Kidney epithelial cell (primary cell): ENCODE data around the gene LRRC27. TPM values are rescaled to one million over a fixed set of nuclear protein-coding genes. Genes with fewer than 3 reads are reported as not detected.

Experiments
- DNase-seq: peaks from one replicate; pipeline ENCODE4 v3.0.0-alpha.2; 2010; ENCODE audit warnings: low read depth
- H3K27me3 ChIP-seq: 2 replicates; pipeline ENCODE4 v1.6.0; 2011; ENCODE audit warnings: low read length; ENCODE audit not compliant: control insufficient read depth, insufficient read depth
- H3K36me3 ChIP-seq: 2 replicates; pipeline ENCODE4 v1.5.1; 2011; ENCODE audit warnings: low read length; ENCODE audit not compliant: control insufficient read depth, insufficient read depth
- H3K4me3 ChIP-seq: 2 replicates; pipeline ENCODE4 v1.5.1; 2011; ENCODE audit warnings: low read depth, mild to moderate bottlenecking, control low read depth, low read length
- total RNA-seq: library from RNA; depleted of rRNA; stranded (reverse); fragments of >200 nt; gene quantifications from 2 replicates; pipeline ENCODE4 v1.2.3, GENCODE V29; 2015
- TF ChIP-seq, protein P1 (sequence below): IDR thresholded peaks from 2 replicates; pipeline ENCODE4 v1.5.1; 2011; ENCODE audit warnings: mild to moderate bottlenecking, moderate library complexity, low read length, control low read depth, inconsistent platforms; ENCODE audit not compliant: insufficient read depth, poor library complexity, severe bottlenecking

The LRRC27 gene
- total RNA-seq, 1 donor from 2014 or later, result 13.3 TPM

DNA sequence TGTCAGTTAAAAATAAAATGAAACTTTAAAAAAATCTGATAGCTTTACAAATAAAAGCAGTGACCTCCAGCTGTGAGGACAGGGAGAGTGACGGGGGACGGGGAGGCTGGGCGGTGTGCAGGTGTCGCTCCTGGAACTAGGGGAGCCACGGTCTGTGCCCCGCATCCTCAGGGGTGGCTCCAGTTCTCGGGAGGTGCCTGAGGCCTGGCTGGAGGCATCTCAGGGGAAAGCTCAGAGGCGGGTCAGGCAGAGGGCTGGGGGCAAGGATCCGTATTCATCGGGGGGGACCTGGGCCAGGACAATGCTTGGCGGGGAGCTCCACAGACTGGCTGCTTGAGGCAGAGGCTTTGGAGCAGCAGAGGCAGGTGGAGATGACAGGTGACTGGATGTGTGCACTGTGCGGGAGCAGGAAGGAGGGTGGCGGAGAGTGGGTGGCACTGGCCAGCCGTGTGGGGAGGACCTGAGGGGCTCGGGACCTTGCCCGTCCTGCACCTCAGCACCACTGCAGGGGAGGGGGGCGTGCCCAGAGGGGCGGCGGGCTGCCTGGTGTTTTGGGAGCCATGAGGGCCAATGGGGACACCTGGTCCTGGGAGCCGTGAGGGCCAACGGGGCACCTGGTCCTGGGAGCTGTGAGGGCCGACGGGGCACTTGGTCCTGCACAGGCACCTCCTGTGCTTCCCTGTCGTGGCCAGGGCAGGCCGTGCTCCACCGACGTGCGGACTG, 78.2 kb downstream of the LRRC27 start:
- no peak for DNase-seq
- no peak overlapping the region for H3K4me3 ChIP-seq
- no peaks in the 10 kb centered on the region for H3K36me3 ChIP-seq
- H3K27me3 ChIP-seq, result no peaks in the 10 kb centered on the region
- TF ChIP-seq, protein P1, sequence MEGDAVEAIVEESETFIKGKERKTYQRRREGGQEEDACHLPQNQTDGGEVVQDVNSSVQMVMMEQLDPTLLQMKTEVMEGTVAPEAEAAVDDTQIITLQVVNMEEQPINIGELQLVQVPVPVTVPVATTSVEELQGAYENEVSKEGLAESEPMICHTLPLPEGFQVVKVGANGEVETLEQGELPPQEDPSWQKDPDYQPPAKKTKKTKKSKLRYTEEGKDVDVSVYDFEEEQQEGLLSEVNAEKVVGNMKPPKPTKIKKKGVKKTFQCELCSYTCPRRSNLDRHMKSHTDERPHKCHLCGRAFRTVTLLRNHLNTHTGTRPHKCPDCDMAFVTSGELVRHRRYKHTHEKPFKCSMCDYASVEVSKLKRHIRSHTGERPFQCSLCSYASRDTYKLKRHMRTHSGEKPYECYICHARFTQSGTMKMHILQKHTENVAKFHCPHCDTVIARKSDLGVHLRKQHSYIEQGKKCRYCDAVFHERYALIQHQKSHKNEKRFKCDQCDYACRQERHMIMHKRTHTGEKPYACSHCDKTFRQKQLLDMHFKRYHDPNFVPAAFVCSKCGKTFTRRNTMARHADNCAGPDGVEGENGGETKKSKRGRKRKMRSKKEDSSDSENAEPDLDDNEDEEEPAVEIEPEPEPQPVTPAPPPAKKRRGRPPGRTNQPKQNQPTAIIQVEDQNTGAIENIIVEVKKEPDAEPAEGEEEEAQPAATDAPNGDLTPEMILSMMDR, result no peak

DNA sequence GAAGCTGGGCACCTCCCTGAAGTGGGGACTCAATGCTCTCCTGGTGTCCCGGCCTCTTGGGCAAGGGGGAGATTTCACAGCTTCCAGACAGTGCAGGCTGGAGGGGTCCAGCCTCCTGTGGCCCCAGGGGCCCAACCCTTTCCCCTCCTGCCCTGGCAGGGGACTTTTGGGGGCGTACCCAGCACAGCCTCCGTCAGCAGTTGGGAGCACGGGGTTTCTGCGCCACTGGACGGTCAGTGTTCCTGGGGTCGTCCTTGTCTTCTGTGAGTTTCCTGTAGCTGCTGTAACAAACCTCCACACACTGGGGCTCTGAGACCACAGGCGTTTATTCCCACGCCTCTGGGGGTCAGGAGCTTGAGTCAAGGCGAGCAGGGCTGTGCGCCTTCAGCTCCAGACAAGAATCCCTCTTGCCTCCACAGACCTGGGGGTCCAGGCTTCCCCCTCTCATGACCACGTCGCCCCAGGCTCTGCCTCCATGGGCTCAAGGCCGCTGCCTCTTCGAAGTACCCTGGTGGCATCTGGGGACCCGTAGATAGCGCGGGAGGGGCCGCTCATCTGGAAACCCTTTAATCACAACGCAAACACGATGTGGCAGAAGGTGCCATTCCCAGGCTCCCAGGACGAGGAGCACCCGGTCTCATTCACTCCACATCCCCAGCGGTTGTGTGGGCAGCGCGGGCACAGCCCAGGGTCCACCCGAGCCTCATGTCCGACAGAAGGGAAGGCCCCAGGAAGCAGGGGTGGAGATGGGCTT, 79.0 kb downstream of the LRRC27 start:
- H3K36me3 ChIP-seq, result no peaks in the 10 kb centered on the region
- DNase-seq, result no peak
- H3K27me3 ChIP-seq, result no peaks in the 10 kb centered on the region
- TF ChIP-seq, protein P1, result no peak
- no peak overlapping the region for H3K4me3 ChIP-seq

DNA sequence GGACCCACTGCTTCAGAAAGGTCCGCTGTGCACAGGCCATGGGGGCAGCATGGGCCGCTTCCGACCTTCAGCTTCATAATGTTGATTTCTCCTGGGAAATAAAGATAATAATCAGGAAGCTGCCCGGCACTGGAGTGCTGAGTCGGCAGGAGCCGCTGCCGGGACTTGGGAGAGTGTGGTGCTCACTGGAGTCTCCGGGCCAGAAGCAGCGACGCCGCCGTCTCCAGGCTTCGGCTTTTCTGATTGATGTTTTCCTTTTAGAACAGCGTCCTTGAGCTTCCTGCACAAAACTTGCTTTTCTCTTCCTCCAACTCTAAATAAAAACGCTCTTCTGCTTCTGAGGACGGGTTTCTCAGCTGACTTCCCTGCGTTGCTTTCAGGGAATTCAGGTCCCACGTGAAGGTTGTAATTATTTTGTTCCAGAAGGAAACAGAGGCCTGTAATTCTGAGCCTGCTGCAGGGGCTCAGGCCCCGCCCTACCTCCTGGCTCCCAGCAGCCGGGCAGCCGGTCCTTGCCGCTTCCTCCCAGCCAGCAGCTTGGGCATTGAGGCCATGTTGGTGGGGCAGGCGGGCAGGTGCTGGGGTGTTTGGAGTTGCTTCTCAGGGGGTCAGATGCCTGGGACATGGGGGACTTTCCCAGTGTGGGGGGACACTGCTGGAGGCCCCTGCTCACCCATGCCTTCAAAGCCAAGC, 79.7 kb downstream of the LRRC27 start:
- H3K4me3 ChIP-seq, result no peak overlapping the region
- H3K36me3 ChIP-seq, result no peaks in the 10 kb centered on the region
- TF ChIP-seq, protein P1, result no peak
- no peak for DNase-seq
- no peaks in the 10 kb centered on the region for H3K27me3 ChIP-seq

DNA sequence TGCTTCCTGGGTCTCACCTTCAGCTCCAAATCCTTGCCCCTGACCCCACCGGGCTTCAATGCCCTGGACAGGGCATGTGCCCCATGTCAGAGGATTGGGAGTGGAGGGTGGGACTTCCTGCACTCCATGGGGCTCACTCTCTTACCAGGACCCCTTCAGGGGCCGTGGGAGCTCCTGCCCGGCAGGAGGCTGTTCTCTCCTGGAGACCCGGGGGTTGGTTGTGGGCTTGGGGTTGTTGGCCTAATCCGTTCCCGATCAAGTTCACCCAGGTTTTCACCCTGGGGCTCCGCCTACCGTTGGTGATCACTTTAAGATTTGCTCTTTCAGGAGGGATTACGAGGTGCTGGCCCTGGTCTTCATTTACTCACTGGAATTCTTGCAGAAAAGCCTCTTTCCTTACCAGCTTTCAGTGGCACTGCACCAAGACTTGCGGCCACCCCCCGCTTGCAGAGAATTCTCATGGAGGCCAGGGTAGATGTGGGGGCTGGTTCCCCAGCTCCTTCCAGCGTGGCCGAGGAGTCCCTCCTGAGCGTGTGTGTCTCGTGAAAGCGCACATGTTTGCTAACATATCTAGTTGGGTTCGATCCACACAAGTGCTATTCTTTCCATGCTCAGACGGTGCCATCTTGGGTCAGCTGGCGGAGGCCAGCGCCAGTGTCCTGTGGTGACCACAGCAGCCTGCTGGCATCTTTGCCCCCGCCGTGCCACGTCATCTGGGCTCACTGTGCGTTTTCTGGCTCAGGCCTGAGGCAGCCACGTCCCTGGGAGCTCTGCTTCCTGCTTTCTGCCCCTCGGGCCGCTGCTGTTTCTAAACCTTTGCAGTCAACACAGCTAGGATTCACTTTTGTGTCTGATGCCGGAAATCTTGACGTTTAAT, 80.6 kb downstream of the LRRC27 start:
- no peaks in the 10 kb centered on the region for H3K27me3 ChIP-seq
- TF ChIP-seq, protein P1, result no peak
- no peak for DNase-seq
- H3K36me3 ChIP-seq, result no peaks in the 10 kb centered on the region
- H3K4me3 ChIP-seq, result no peak overlapping the region

DNA sequence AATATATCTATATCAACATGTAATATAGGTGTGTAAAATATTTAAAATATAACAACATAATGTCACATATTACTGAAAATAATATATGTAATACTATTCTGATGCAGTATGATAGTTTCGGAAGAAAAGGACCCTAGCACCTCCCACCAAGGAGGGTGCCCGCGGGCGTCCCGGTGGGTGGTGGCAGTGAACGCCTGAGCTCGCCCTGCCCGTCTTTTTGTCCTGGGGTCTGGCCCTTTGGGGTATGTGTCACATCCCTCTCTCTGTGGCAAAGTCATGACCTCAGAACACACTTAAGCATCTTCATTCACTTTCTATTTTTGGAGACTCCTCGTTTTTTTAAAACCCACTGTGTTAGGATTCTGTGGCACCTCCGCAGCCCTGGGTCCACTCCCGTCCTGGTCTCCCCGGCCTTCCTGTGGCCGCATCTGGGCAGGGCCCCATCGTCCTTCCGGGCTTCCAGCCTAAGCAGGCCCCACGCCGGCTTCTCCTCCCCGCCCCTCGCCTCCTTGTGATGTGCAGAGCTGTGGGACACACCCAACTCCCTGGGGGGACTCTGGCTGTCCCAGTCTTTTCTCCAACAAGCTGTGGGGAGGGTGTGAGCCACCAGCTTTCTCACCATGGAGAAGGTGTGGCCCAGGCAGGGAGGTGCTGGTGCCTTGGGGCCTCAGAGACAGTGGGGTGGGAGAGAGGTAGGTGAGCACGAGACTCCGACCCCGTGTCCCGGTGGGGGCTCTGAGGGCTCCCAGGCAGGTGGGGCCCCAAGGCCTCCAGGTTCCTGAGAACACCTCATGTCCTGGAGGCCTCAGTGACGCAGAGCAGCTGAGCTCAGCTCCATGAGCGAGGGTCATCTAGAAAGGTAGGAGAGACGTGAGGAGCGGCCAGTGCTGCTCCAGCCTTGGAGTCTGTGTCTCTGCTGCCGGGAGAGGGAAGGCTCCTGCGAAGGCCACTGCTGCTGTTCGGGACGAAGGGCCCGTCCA, 81.5 kb downstream of the LRRC27 start:
- H3K4me3 ChIP-seq, result no peak overlapping the region
- no peak for DNase-seq
- TF ChIP-seq, protein P1, result no peak
- no peaks in the 10 kb centered on the region for H3K36me3 ChIP-seq
- H3K27me3 ChIP-seq, result no peaks in the 10 kb centered on the region
